GM19193 (cell line): Measurements from ENCODE around the gene CLTRN.

Source experiments
- POLR2A ChIP-seq: IDR thresholded peaks from 4 replicates; pipeline ENCODE4 v1.6.1; 2011; ENCODE audit not compliant: insufficient read depth, insufficient read length; ENCODE audit errors: extremely low read depth

Gene CLTRN, protein sequence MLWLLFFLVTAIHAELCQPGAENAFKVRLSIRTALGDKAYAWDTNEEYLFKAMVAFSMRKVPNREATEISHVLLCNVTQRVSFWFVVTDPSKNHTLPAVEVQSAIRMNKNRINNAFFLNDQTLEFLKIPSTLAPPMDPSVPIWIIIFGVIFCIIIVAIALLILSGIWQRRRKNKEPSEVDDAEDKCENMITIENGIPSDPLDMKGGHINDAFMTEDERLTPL

DNA sequence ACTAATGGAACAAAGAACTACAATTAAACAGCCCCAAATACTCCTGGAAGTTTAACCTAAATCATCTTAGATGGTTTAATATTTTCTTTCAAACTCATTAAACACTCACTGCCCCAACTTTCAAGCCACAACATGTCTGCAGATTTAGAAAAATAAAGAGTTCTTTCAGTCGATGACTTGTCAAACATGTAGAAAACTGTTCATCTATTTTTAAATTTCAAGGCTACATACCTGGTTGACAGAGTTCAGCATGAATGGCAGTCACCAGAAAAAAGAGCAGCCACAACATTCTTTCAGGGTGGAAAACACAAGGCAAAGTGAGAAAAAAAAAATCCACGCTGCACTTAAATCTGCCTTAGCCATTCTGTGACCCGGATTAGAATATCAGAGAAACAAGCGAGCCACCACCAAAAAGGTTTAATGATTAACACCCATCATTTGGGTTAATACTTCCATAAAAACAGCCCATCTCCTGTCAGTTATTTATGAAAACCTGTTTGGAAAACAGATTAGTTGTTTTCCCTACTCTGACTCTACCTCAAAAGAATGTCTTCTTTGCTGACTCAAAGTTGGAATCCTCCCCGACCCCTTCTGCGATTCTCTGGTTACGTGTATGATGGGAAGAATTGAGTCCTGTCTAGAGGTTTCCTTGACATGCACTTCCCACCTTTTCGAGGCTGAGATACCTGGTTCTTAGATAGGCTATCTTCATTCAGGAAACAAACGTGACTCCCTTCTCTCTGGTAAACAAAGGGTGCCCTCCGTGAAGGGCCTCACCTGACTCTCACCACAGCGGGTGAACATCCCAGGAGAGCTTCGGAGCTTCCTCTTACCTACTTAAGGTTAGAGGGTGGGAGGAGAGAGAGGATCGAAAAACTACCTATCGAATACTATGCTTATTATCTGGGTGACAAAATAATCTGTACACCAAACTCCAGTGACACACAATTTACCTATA is at the start of gene CLTRN:
TSS of gene CLTRN (minus strand) at position 319 of the 958 bp plus-strand sequence. CDS start at position 289, 30 bp downstream.
- no peak for TF ChIP-seq POLR2A

DNA sequence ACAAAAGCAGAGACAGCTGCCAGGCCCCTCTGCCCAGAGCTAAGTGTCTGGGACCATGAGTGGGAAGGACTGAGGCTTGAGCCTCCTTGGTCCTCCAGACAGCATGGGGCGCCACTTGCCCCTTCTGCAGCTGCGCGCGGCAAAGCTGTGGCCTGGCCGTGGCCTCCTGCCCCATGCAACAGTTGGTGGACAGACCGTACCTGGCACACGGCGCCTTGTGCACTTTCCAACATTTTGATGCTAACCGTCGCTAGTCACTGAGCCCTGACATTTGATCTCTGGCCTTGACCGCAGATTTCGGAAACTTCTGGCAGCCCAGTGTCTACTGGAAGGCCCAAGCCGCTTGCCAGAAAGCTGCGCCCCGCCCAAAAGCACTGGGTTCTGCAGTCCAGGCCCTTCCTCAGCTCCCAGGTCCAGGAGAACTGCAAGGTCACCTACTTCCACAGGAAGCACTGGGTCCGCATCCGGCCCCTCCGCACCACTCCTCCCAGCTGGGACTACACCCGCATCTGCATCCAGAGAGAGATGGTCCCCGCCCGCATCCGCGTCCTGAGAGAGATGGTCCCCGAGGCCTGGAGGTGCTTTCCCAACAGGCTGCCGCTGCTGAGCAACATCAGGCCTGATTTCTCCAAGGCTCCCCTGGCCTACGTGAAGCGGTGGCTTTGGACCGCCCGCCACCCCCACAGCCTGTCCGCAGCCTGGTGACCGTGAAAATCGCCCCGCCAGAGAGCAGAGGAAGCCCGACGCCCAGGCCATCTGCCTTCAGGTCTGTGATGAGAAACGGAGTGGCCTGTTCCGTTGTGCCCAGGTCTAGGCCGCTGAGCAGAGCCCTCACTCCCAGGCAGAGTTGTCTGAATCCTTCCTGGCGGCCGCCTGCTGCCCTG is 38.1 kb upstream of the CLTRN start:
- no peak for TF ChIP-seq POLR2A

DNA sequence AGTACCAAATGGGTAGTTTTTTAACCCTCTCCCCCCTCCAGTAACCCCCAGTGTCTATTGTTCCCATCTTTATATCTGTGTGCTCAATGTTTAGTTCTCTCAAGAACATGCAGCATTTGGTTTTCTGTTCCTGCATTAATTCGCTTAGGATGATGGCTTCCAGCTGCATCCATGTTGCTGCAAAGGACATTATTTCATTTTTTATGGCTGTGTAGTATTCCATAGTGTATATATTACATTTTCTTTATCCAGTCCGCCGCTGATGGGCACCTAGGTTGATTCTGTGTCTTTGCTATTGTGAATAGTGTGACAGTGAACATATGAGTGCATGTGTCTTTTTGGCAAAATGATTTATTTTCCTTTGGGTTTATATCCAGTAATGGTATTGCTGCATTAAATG is 31.9 kb upstream of the CLTRN start:
- TF ChIP-seq POLR2A, result no peak

DNA sequence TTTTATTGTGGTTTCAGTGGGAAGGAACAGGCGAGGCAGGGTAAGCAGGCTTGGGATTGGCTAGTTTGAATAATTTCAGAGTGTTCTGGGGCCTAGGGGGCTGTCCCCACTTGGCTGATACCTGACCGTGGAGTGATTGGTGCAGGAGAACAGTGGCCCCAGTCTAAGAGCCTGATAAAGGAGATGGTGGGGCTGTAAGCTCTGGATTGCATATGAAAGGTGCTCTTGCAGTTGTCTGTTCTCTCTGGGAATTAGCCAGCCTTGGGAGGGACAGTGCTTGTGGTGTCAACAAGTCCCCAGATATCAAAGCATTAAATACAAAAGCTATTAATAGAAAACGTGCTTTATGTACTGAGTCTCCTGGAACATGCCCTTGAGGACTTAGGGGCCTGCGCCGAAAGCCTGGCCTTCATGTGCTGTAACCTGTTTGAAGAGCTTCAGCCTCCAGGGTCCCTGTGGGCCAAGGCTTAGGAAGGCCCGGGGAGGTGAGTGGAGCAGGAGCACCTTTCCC is 30.4 kb upstream of the CLTRN start:
- no peak for TF ChIP-seq POLR2A

DNA sequence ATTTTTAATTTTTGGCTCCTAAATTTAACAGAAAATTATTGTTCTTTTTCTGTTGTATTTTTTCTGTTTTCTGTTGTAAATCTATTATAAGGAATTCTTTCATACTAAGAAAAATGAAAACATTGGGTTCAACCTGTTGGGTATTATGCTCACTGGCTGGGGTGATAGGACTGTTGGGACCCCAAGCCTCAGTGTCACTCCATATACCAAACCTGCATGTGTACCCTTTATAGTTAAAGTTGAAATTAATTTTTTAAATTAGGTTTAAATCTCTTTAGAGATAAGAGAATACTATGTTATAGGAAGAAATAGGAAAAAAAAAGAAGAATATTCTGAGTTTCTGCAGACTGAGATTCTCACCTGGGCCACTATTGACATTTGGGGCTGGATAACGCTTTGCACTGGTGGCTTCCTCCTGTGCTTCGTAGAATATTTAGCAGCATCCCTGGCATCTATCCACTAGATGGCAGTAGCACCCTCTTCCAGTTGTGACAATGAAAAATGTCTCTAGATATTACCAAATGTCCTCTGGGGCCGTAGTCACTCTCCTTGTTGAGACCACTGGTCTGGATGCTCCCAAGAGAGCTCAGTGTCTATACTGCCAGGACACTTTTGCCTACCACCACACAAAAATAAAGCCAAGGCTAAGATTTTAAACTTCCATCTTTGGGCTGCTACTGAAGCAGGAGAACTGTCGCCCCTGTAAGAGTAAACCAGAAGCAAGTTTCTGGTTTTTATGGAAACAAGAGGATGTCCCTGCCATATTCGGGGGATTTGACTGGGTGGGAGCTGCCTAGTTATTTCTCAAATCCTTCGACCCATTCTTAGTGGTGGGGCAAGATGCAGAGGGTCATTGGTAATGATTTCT is 22.4 kb upstream of the CLTRN start:
- no peak for TF ChIP-seq POLR2A

DNA sequence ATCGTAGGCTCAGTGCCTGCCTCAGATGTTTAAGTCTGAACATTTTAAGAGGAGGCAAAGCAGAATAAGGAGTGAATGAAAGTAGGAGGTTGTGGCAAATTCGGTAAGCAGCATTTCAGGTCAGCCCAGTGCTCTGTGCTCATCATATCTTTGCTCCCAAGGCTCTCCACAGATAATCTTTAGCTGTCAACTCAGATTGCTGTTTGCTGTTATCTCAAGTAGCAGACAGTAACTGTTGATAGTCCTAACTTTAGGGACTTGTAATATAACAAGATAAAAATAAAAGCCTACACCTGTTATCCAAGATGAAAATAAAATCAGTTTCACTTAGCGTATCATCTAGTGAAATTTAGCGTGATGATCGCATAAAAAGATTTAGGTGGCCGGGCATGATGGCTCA is 18.6 kb upstream of the CLTRN start:
- TF ChIP-seq POLR2A, result no peak

DNA sequence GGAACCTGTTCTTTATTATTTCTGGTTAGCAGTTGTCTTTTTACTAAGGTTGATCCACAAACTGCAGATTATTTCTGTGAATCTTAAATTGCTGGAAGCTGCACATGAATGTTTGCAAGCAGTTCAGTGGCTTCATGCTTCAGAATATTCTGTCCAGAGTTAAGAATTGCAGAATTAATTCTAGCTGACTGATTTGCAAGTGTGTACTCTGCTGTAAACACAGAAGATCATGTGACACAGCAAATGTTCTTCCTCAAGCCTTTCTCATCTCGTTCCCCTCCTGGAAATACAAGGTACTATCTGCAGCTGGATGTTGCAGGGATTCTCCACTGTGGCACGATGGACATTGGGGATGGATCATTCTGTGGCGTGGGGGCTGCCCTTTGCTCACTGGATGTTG is 16.8 kb upstream of the CLTRN start:
- TF ChIP-seq POLR2A, result no peak

DNA sequence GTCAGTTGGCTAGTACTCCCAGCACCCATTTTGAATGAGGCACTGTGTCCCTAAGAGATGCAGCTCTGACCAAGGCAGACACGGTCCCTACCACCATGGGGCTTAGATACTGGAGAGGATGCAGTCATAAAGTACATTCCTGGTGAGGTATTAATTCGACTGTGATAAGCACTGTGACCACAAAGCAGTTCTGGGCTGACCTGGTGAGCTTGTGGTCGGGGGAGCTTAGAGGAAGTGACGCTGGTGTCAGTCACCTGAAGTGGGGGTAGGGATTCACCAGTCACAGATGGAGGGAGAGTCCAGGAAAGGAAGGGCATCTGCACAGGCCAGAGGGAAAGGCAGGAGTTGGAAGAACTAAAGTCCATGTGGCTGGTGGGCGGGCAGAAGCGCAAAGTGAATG is 15.8 kb upstream of the CLTRN start:
- no peak for TF ChIP-seq POLR2A

DNA sequence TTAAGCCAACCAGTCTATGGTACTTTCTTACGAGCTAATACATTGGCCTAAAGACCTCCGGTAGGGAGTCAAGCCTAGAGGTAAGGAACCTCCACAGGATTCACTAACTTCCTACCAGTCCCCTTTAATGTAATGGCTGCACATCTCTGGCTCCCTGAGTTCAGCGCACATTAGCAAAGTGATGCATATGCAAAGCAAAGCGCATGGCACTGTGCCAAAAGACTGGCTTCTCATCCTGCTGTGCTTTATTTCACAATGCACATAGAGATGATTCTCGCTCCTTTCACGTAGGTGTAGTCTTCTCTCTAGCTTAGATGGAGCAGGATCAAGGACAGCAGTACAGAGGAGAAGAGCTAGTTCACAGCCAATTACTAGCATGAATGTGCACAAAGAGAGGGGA is 14.6 kb upstream of the CLTRN start:
- no peak for TF ChIP-seq POLR2A

DNA sequence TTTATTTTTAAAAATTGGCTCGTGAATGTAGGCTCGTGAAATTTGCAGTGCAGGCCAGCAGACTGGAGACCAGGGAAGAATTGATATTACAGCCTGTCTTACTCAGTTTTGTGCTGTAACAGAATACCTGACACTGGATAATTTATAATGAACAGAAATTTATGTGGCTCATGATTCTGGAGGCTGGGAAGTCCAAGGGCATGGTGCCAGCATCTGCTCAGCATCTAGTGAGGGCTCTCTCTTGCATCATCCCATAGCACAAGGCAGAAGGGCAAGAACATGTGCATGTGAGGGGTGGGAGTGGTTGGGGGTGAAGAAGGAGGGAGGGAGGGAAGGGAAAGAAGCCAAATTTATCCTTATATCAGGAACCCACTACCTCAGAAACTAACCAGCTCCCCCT is 13.7 kb upstream of the CLTRN start:
- no peak for TF ChIP-seq POLR2A

DNA sequence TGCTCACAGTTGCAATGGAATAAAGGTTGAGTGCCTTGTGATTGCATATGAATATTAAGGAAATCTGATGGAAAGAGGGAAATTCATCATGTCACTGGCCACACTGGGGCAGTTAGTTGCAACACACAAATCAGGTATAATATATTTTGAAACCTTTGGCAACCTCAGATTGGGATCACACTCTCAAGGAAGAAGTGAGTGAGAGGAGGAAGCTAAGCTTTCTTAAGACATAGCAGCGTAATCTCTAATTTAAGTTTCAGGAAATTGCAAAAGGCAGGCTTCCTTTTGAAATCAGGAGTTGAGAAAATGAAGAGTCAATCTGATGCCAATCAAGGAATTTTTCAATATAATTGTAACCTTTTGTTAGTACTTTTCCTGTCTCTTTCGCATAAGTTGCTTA is 12.3 kb upstream of the CLTRN start:
- TF ChIP-seq POLR2A, result no peak

DNA sequence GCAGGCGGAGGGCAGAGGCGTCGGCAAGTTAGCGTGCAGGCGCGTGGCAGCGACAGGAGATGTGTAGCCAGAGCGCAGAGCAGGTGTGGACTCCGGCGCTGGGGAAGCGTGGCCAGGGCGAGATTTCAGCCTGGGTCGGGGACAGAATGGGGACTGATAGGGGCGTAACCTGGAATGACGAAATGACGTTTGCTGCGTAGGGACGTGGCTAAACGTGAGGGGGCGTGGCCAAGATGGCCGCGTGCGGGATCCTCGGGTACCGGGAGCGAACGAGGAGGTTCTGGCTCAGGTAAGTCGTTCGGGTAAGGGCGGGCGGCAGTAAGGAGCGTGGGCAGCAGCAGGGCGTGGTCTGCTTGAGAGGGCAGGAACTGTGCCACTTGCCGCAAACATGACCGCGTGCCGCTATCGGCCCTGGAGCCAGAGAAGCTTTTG is 10.9 kb upstream of the CLTRN start:
- TF ChIP-seq POLR2A, result peak; percentile 58

DNA sequence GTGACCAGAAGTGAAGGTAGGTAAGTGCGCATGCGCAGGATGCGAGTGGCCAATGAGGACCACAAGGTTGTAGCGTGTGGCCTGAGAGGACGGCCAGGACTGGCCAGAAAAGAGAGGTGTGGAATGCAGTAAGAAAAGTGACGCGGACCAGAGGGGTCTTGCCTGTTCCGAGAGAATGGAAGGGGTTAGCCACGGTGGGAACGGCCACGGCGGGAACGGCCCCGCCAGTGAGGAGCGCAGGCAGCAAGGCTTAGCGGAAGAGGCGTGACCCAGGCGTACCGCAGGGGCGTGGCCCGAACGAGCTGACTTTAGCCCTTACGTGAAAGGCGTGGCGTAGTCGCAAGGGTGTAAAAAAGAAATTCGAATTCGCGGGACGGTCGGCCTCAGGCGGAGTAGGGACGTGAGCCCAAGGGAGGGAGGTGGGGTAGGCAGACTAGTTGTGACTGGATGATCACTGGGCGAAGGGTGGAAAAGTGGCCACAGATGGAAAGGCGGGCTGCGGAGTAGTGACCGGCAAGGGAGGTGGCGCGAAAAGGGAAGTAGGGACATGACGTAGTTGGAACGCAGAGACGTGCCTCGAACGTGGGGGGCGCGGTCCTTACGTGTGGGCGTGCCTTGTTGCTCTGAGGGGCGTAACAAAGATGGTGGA is 10.4 kb upstream of the CLTRN start:
- peak; percentile 66 for TF ChIP-seq POLR2A

DNA sequence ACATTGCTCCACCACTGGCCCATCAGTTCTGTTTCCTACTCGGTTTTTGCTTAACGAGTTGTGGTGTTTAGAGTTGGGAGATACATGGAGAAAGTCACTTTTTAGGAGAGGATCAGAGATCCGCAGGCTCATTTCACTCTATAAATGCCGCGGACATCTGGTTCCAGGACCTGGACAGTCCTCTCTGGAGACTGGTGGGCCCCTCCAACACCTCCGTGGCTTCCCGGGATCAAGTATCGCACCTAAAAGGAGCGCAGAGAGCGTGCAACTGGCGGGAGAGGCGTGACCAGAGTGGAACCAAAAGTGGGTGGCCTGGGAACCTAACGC is 9.9 kb upstream of the CLTRN start:
- no peak for TF ChIP-seq POLR2A
